ENCODE measurements around the gene TSPAN19. TPM values are rescaled to one million over a fixed set of nuclear protein-coding genes. Genes with fewer than 3 reads are reported as not detected.

Gene TSPAN19
- polyA plus RNA-seq, 1 of the 3 experiments (the other 2 are of a cell fraction) = 0.05 TPM

- CTCF ChIA-PET = interaction anchor here (1.0 kb wide), 1 partner anchor 120 kb away, joined by 3 read pairs; no protein-coding TSS in a partner anchor
- 59% methylated on average over 2 of the region's 2 CpGs for WGBS (ENCODE audit: low lambda C conversion rate)
- no peak for TF ChIP-seq POLR2AphosphoS5 (IDR thresholded peaks at IDR 0.05; ENCODE audit: low read depth, low read length)
- TF ChIP-seq CHD2 (IDR thresholded peaks at IDR 0.05; ENCODE audit: low read length, partially characterized antibody) = no peak
- TF ChIP-seq FOXJ3 (CRISPR knock-in tag; IDR thresholded peaks at IDR 0.05) = no peak
- TF ChIP-seq MXI1 (IDR thresholded peaks at IDR 0.05; ENCODE audit: low read depth, low read length) = no peak
- no peak for TF ChIP-seq SMC3 (IDR thresholded peaks at IDR 0.05; ENCODE audit: low read depth, low read length)
- TF ChIP-seq EP300 (IDR thresholded peaks at IDR 0.05; ENCODE audit: borderline replicate concordance in 1 of 2, low read depth in 1 of 2, low read length in 1 of 2) = no peak
- TF ChIP-seq GATA2 (CRISPR knock-in tag; IDR thresholded peaks at IDR 0.05) = no peak
- no peak for TF ChIP-seq MAX (IDR thresholded peaks at IDR 0.05; ENCODE audit: low read depth)
- TF ChIP-seq JUND (IDR thresholded peaks at IDR 0.05) = no peak
- no peak for TF ChIP-seq ELF1 (IDR thresholded peaks at IDR 0.05)
- TF ChIP-seq TAF1 (IDR thresholded peaks at IDR 0.05; ENCODE audit: borderline replicate concordance, low read depth, low read length) = no peak
- no peak for TF ChIP-seq TCF12 (IDR thresholded peaks at IDR 0.05)
- TF ChIP-seq MEF2A (IDR thresholded peaks at IDR 0.05; ENCODE audit: borderline replicate concordance, low read depth) = no peak
- no peak for TF ChIP-seq PBX3 (IDR thresholded peaks at IDR 0.05)
- TF ChIP-seq, protein P1, sequence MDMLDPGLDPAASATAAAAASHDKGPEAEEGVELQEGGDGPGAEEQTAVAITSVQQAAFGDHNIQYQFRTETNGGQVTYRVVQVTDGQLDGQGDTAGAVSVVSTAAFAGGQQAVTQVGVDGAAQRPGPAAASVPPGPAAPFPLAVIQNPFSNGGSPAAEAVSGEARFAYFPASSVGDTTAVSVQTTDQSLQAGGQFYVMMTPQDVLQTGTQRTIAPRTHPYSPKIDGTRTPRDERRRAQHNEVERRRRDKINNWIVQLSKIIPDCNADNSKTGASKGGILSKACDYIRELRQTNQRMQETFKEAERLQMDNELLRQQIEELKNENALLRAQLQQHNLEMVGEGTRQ (IDR thresholded peaks at IDR 0.05; ENCODE audit: borderline replicate concordance, low read depth, low read length) = no peak
- TF ChIP-seq, protein P2, sequence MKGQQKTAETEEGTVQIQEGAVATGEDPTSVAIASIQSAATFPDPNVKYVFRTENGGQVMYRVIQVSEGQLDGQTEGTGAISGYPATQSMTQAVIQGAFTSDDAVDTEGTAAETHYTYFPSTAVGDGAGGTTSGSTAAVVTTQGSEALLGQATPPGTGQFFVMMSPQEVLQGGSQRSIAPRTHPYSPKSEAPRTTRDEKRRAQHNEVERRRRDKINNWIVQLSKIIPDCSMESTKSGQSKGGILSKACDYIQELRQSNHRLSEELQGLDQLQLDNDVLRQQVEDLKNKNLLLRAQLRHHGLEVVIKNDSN (IDR thresholded peaks at IDR 0.05; ENCODE audit: borderline replicate concordance, low read depth) = no peak
- TF ChIP-seq RFX5 (IDR thresholded peaks at IDR 0.05; ENCODE audit: low read length) = no peak
- TF ChIP-seq, protein P3, sequence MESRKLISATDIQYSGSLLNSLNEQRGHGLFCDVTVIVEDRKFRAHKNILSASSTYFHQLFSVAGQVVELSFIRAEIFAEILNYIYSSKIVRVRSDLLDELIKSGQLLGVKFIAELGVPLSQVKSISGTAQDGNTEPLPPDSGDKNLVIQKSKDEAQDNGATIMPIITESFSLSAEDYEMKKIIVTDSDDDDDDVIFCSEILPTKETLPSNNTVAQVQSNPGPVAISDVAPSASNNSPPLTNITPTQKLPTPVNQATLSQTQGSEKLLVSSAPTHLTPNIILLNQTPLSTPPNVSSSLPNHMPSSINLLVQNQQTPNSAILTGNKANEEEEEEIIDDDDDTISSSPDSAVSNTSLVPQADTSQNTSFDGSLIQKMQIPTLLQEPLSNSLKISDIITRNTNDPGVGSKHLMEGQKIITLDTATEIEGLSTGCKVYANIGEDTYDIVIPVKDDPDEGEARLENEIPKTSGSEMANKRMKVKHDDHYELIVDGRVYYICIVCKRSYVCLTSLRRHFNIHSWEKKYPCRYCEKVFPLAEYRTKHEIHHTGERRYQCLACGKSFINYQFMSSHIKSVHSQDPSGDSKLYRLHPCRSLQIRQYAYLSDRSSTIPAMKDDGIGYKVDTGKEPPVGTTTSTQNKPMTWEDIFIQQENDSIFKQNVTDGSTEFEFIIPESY (IDR thresholded peaks at IDR 0.05; ENCODE audit: borderline replicate concordance, low read depth) = no peak
- no peak for TF ChIP-seq YY1 (IDR thresholded peaks at IDR 0.05; ENCODE audit: low read depth)
- Histone ChIP-seq H3K9ac (no peak overlapping the region), H3K27me3 (ENCODE audit: insufficient read depth) (no peaks in the 10 kb centered on the region), H3K4me3 (ENCODE audit: low read depth in 2 of 2, low read length in 1 of 2) (no peak overlapping the region), H3K9me3 (no peaks in the 10 kb centered on the region), H3K27ac (ENCODE audit: low read depth in 2 of 2, low read length in 1 of 2) (no peak overlapping the region), H3F3A (replicated peaks; ENCODE audit: insufficient read depth) (no peaks in the 10 kb centered on the region), H3K4me1 (ENCODE audit: control insufficient read depth in 1 of 2, insufficient read depth in 2 of 2, low read depth in 1 of 2, low read length in 1 of 2) (no peaks in the 10 kb centered on the region), H3K9me2 (no peaks in the 10 kb centered on the region), H4K20me1 (ENCODE audit: insufficient read depth) (no peaks in the 10 kb centered on the region), H3K4me2 (no peak overlapping the region), H2AFZ (ENCODE audit: low read depth) (no peak overlapping the region), H3K36me3 (replicated peaks in 1 of 2; ENCODE audit: control insufficient read depth in 1 of 2, insufficient read depth in 2 of 2, low read length in 1 of 2) (no peaks in the 10 kb centered on the region), H3K79me2 (ENCODE audit: insufficient read depth) (no peaks in the 10 kb centered on the region)
- POLR2A ChIA-PET = no interaction called here
- no peak for DNase-seq
Measured at GRCh38 chr12:84995641-84996040, 40.4 kb downstream of the TSPAN19 start.

Measured in SK-N-SH (cell line).